GM08714 (cell line): Measurements from ENCODE around the gene LCP1.

Source experiments
- H3K4me3 ChIP-seq: fragments of 200-500 bp; sonication (Bioruptor generic); 2 replicates; pipeline ENCODE4 v1.5.1; 2014; ENCODE audit warnings: mild to moderate bottlenecking, low read length, inconsistent platforms
- ZNF274 ChIP-seq: IDR thresholded peaks from 2 replicates; pipeline ENCODE4 v1.6.1; 2012; ENCODE audit warnings: mild to moderate bottlenecking, low read depth, low read length

Gene LCP1

DNA sequence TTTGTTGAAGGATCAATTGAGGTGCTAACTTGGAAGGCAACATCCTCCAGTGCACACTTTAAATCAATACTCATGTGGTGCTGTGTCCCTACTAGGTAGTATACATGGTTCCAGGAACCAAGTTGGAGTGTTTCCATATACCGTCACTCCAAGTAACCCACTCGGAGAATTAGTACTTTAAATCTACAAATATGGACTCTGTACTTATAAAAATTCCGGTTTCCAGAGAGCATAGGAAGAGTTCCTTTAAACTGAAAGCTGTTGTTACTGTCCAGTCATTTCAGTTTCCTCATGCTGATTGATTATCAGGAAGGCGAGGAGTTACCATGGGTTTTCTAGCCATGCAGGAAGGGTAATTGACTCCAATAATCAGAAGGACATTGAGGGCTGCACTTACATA, 84.3 kb downstream of the LCP1 start:
- H3K4me3 ChIP-seq, result no peak overlapping the region
- TF ChIP-seq ZNF274, result no peak

DNA sequence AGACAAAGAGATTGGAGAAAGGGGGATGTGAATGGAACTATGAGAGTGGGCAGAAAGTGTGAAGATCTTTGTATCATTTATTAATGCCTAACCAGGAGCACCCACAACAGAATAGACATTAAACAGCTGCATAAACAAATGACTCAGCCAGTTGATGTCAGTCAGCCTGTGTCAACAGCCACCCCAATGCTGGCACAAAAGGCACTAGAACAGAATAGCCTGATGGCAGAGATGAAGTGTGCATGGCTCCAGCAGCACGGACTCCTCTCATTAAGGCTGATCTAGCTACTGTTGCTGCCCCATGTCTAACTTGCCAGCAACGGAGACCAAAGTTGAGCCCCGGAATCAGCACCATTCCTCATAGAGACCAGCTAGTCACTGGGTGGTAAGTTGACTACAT, 85.0 kb downstream of the LCP1 start:
- no peak for TF ChIP-seq ZNF274
- no peak overlapping the region for H3K4me3 ChIP-seq

DNA sequence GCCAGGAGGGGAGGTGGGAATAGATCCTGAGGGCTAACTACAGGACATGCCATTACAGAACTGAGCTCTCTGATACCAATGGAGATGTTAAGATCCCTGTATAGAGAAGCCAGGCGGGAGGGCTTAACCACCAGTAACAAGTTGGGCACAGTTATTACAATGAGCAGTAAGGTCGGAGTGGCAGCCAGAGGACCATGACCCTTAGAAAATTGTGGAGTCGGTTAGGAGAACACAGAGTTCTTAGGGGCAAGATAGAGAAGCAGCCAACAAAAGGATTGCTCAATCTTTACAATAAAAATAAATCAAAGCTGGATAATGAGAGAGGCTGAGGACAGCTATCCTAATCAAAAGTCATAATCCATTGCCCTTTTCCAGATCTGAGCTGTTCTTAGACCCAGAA, 87.5 kb downstream of the LCP1 start:
- no peak for TF ChIP-seq ZNF274
- no peak overlapping the region for H3K4me3 ChIP-seq

DNA sequence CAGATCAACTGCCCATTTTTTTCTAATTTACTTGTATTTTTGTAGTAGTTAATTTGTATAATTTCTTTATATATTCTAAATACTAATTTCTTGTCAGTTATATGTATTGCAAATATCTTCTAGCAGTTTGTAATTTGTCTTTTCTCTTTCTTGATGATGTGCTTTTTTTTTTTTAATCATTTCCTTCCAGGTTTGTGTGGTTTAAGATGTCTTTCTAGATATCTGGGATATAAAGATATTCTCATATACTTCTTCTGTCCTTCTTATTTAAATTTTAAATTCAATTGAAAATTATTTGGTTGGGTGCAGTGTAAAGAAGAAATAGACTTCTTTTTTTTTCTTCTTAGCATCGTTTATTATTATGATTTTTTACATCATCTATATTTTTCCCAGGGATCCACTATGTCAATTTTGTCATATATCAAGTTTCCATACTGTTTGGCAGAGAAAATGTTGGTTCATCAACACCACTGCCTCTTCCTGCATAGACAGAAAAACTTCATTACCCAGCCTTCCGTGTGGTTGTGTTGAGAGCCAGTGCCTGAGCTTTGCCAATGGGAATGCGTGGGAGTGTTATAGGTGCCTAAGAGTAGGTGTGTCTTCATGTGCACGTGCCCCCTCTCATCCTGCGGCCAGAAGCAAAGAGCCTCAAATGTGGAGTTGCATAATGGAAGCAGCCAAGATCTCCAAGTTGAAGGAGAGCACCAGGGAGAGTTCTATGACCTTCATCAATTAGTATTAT, 93.0 kb downstream of the LCP1 start:
- no peak for TF ChIP-seq ZNF274
- H3K4me3 ChIP-seq, result no peak overlapping the region

DNA sequence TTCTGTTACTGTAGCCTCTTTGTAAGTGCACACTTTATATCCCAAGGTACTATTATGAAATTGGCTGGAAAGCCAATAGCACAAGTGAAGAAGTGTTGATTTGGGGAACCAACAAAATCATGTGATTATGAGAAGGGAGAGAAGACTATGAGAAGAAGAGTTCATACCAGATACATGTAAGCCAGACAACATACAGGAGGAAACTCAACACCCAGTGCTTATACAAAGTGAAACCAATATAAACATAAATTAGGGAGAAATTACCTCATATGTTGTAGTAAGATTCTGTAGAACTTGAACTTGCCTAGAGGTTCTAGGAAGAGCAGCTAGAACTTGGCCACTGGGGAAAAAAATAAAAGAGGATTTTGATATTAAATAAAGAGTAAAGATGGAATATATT, 94.5 kb downstream of the LCP1 start:
- TF ChIP-seq ZNF274, result no peak
- no peak overlapping the region for H3K4me3 ChIP-seq

DNA sequence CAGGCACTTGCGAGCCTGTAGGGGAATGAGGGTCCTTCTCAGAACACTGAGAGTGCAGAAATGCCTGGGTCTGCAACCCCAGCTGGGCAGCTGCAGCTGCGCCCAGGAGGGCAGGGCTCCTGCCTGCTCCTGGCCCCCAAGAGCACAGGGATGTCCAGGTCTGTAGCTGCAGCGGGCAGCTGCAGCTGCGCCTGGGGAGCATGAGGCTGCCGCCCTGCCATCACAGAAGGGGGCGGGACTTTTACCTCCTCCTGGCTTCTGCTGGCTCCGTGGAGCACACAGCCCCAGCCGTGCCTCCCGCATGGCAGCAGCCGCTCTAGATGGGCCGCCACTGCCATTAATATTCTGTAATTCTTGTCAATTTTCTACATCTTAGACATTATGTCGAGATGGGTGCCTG, 95.0 kb downstream of the LCP1 start:
- no peak overlapping the region for H3K4me3 ChIP-seq
- no peak for TF ChIP-seq ZNF274

DNA sequence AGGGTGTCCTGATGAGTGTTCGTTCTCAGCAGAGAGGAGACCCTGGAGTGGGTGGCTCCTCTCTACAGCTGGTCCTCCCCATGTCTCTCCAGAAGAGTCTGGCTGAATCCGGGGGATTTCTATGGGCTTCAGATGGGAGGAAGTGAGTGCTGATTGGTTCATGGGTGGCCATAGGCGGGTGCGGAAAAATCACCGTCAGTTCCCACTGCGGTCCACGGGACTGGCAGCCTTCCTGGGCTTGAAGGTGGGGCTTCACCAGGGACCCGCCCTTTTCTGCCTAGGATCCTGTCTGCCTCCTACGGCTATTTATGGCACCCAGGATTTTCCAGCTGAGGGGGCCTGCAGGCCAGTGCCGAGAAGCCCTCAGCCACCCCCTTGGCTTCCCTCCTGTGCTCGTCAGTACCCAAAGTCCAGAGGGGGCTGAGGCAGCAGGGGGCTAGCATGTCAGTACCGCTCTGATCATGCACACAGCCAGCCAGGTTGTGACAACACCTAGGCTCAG, 95.5 kb downstream of the LCP1 start:
- no peak for TF ChIP-seq ZNF274
- no peak overlapping the region for H3K4me3 ChIP-seq

DNA sequence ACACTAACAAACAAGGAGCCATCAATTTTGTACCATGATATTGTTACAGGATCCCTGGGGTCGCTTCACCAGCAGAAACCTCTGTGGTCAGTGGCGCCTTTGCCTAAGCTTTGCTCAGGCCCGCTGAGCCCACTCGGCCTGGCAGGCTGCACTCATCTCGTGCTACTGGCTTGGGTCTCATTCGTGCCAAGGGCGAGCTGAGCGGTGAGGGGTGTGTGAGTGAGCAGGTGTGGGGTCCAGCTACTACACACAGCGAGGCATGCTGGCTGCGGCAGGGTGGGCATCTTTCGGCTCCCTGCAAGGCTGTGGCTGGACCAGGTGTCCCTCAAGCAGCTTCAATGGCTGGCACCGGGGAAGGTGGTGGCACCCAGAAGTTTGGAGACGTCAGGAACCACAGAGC, 96.2 kb downstream of the LCP1 start:
- no peak for TF ChIP-seq ZNF274
- no peak overlapping the region for H3K4me3 ChIP-seq

DNA sequence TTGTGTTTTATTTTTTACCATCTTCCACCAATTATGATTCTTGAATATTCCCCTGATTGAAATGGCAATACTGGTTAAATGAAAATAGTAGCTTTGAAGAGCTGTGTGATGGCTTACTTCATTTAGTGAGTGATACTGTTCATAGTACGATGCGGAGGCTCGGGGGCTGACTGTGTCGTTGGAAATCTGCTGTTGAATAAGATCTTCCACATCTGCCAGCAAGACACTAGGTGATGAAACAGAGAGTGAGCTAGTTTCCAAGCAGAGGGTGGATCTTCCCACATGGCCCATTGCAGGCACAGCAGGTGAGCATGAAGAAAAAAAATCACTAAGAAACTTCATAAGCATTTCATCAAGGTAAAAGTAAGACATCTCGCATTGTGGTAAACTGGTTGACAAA, 99.7 kb downstream of the LCP1 start:
- no peak overlapping the region for H3K4me3 ChIP-seq
- TF ChIP-seq ZNF274, result no peak

DNA sequence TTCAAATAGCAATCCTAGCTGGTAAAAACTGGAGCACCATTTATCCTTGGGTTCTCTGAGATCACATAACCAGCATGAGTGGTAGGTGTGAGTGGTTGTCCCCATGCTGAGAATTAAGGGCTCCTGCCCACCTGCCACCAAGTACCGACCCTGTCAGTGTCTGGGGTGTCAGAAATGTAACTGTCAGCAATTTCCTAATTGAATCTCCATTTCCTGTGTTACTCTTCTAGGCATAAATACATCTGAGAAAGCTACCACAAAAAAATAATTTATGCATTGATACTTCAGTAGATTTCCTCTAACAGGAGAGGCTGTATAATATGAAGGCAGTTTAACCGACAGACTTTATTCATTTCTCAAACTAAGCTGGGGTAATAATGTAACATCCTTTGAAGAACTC, 102.2 kb downstream of the LCP1 start:
- no peak overlapping the region for H3K4me3 ChIP-seq
- TF ChIP-seq ZNF274, result no peak

DNA sequence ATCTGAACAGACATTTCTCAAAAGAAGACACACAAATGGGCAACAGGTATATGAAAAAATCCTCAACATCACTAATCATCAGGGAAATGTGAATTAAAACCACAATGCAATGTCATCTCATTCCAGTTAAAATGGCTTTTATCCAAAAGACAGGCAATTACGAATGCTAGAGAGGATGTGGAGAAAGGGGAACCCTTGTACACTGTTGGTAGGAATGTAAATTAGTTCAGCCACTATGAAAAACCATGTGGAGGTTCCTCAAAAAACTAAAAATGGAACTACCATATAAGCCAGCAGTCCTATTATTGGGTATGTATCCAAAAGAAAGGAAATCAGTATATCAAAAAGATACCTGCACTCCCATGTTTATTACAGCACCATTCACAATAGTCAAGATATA, 104.7 kb downstream of the LCP1 start:
- TF ChIP-seq ZNF274, result no peak
- H3K4me3 ChIP-seq, result no peak overlapping the region

DNA sequence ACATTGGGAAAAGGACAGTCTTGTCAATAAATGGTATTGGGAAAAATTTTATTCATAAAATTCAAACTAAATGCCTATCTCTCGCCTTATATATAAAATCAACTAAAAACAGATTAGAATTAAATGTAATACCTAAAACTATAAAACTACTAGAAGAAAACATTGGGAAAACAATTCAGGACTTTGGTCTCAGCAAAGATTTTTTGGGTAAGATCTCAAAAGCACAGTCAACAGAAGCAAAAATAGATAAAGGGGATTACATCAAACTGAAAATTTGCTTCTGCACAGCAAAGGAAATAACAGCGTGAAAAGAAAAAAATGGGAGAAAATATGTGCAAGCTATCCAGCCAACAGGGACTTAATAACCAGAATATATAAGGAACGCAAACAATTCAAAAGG, 105.2 kb downstream of the LCP1 start:
- no peak for TF ChIP-seq ZNF274
- no peak overlapping the region for H3K4me3 ChIP-seq
